Osteoblast (primary cell): ENCODE data around the gene USP37. TPM values are rescaled to one million over a fixed set of nuclear protein-coding genes. Genes with fewer than 3 reads are reported as not detected.
A peak's percentile ranks its signal among the peaks of the same experiment; 100 is the strongest.

Experiments
- DNase-seq: peaks from one replicate; pipeline ENCODE4 v3.0.0; 2011; ENCODE audit warnings: low spot score, mixed read lengths; ENCODE audit not compliant: insufficient read length; ENCODE audit errors: missing footprints
- H2AFZ ChIP-seq: 2 replicates; pipeline ENCODE4 v1.6.0; 2011; ENCODE audit warnings: mild to moderate bottlenecking, low read length
- H3K27ac ChIP-seq: 2 replicates; pipeline ENCODE4 v1.5.1; 2011; ENCODE audit warnings: mild to moderate bottlenecking, low read depth, low read length, moderate library complexity
- H3K27me3 ChIP-seq: 2 replicates; pipeline ENCODE4 v1.6.0; 2012; ENCODE audit warnings: mild to moderate bottlenecking, control low read depth, inconsistent platforms, low read length, moderate library complexity; ENCODE audit not compliant: insufficient read depth
- H3K36me3 ChIP-seq: 2 replicates; pipeline ENCODE4 v1.5.1; 2011; ENCODE audit warnings: mild to moderate bottlenecking, low read length, control low read depth, moderate library complexity; ENCODE audit not compliant: insufficient read depth
- H3K4me1 ChIP-seq: 2 replicates; pipeline ENCODE4 v1.5.1; 2011; ENCODE audit warnings: mild to moderate bottlenecking, low read length, control low read depth, moderate library complexity; ENCODE audit not compliant: insufficient read depth
- H3K4me2 ChIP-seq: 2 replicates; pipeline ENCODE4 v1.6.0; 2011; ENCODE audit warnings: mild to moderate bottlenecking, low read length; ENCODE audit not compliant: insufficient read depth
- H3K4me3 ChIP-seq: fragments of 200-600 bp; sonication (generic); 3 replicates; pipeline ENCODE4 v1.5.1; 2012; ENCODE audit warnings: mild to moderate bottlenecking, low read length, inconsistent platforms; ENCODE audit not compliant: insufficient read depth
- H3K79me2 ChIP-seq: 2 replicates; pipeline ENCODE4 v1.6.0; 2012; ENCODE audit warnings: mild to moderate bottlenecking, low read length, control low read depth, inconsistent platforms; ENCODE audit not compliant: insufficient read depth
- H3K9me3 ChIP-seq: 2 replicates; pipeline ENCODE4 v1.5.1; 2011; ENCODE audit warnings: low read depth, low read length, control low read depth
- H4K20me1 ChIP-seq: 2 replicates; pipeline ENCODE4 v1.6.0; 2012; ENCODE audit warnings: mild to moderate bottlenecking, low read length, control low read depth; ENCODE audit not compliant: insufficient read depth
- CTCF ChIP-seq: IDR thresholded peaks from 2 replicates; pipeline ENCODE4 v1.5.1; 2011; ENCODE audit warnings: mild to moderate bottlenecking, low read depth, low read length, moderate library complexity; ENCODE audit errors: extremely low read depth
- total RNA-seq: library from RNA; depleted of rRNA; stranded (reverse); fragments of >200 nt; gene quantifications from 2 replicates; pipeline ENCODE4 v1.2.3, GENCODE V29; 2012

USP37 gene
- total RNA-seq, 1 donor = 15.2 TPM

GRCh38 chr2:218406209-218406948 is 161.8 kb downstream of the USP37 start:
- H4K20me1 ChIP-seq = peaks cover 9% of the 10 kb centered on the region
- peak overlapping the region; percentile 59 for H3K27ac ChIP-seq
- peaks cover 24% of the 10 kb centered on the region for H3K36me3 ChIP-seq
- H3K4me2 ChIP-seq = peak overlapping the region; percentile 90
- no peaks in the 10 kb centered on the region for H3K27me3 ChIP-seq
- peaks cover 19% of the 10 kb centered on the region for H3K4me1 ChIP-seq
- peaks cover 20% of the 10 kb centered on the region for H3K79me2 ChIP-seq
- peak; percentile 63 for TF ChIP-seq CTCF
- peak overlapping the region; percentile 76 for H3K4me3 ChIP-seq
- peak; percentile 100 for DNase-seq
- H3K9me3 ChIP-seq = no peaks in the 10 kb centered on the region
- peak overlapping the region; percentile 65 for H2AFZ ChIP-seq

GRCh38 chr2:218405746-218406208 is 162.4 kb downstream of the USP37 start:
- Histone ChIP-seq H3K4me3 (peak overlapping the region; percentile 65), H3K4me1 (peaks cover 19% of the 10 kb centered on the region), H3K27me3 (no peaks in the 10 kb centered on the region), H3K27ac (peak overlapping the region; percentile 41), H2AFZ (peak overlapping the region; percentile 65), H3K9me3 (no peaks in the 10 kb centered on the region), H3K36me3 (peaks cover 24% of the 10 kb centered on the region), H3K79me2 (peaks cover 26% of the 10 kb centered on the region), H4K20me1 (peaks cover 13% of the 10 kb centered on the region), H3K4me2 (peak overlapping the region; percentile 85)
- no peak for DNase-seq
- no peak for TF ChIP-seq CTCF

- H3K4me1 ChIP-seq = peaks cover 19% of the 10 kb centered on the region
- DNase-seq = peak; percentile 74
- peak overlapping the region; percentile 65 for H3K4me3 ChIP-seq
- H3K27ac ChIP-seq = peak overlapping the region; percentile 41
- H3K27me3 ChIP-seq = no peaks in the 10 kb centered on the region
- H2AFZ ChIP-seq = no peak overlapping the region
- peaks cover 13% of the 10 kb centered on the region for H4K20me1 ChIP-seq
- no peaks in the 10 kb centered on the region for H3K9me3 ChIP-seq
- H3K79me2 ChIP-seq = peaks cover 31% of the 10 kb centered on the region
- no peak for TF ChIP-seq CTCF
- peak overlapping the region; percentile 85 for H3K4me2 ChIP-seq
- H3K36me3 ChIP-seq = peaks cover 24% of the 10 kb centered on the region
These were observed 162.9 kb downstream of the USP37 start for GRCh38 chr2:218405086-218405745.
